ENCODE results near the gene CETP.

Gene CETP, protein sequence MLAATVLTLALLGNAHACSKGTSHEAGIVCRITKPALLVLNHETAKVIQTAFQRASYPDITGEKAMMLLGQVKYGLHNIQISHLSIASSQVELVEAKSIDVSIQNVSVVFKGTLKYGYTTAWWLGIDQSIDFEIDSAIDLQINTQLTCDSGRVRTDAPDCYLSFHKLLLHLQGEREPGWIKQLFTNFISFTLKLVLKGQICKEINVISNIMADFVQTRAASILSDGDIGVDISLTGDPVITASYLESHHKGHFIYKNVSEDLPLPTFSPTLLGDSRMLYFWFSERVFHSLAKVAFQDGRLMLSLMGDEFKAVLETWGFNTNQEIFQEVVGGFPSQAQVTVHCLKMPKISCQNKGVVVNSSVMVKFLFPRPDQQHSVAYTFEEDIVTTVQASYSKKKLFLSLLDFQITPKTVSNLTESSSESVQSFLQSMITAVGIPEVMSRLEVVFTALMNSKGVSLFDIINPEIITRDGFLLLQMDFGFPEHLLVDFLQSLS

DNA sequence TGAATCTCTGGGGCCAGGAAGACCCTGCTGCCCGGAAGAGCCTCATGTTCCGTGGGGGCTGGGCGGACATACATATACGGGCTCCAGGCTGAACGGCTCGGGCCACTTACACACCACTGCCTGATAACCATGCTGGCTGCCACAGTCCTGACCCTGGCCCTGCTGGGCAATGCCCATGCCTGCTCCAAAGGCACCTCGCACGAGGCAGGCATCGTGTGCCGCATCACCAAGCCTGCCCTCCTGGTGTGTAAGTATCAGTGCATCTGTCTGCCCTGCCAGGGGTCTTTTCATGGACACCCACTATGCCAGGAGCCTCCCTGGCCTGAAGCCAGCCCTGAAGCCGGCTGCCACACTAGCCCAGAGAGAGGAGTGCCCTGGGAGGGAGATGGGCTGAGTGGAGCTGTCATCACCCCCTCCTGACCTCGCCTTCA is at the start of gene CETP:
CETP (plus strand) TSS at position 100 of the 431 bp plus-strand sequence; CDS start at position 130, 30 bp downstream.
- DNase-seq (ENCODE audit: low read depth): no peak

GRCh38 chr16:56912746-56913708 is 48.7 kb upstream of the CETP start:
- DNase-seq (ENCODE audit: low read depth): no peak

- DNase-seq (ENCODE audit: low read depth): no peak
Measured at GRCh38 chr16:56914896-56915295, 46.9 kb upstream of the CETP start.

- DNase-seq (ENCODE audit: low read depth): no peak
Measured at GRCh38 chr16:56915336-56916119, 46.2 kb upstream of the CETP start.

DNA sequence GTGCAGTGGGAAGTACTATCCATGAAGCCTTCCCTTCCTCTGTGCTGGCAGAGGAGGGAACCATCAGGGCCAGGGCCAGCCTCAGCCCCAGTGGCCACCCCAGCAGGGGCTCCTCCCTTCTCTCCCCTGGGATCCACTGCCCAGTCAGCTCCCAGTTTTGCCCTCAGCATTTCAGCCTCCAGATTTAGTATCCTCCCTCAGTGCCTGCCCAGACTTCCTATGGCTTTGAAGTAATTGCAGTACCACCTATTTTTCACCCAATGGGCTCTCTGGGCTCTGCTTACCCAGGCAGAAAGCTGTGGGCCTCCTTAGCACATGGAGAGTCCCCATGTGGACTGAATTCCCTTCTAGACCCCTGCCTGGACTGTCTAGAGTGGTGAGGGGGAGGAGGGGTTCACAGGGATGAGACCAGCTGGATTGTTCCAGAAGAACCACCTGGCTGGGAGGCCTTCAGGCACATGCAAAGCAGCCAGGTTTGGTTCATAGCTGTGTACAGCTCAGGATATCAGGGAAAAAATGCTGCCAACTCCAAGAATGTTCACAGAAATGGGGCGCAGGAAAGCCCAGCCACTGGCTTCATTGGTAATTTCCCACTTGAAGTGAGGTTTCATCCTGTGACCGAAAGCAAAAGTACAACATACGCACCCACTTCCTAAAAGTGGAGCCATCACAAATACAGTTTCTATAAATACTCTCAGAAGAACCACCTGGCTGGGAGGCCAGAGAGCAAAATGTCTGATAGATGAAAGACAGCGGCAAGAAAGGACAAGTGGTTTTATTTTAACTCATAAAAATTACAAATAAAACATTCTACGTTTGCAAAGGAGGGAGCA is 45.0 kb upstream of the CETP start:
- DNase-seq (ENCODE audit: low read depth): no peak

- DNase-seq (ENCODE audit: low read depth): no peak
Measured at GRCh38 chr16:56918467-56919012, 43.2 kb upstream of the CETP start.

GRCh38 chr16:56919099-56919800 is 42.5 kb upstream of the CETP start:
- DNase-seq (ENCODE audit: low read depth): no peak

- no peak for DNase-seq (ENCODE audit: low read depth)
Measured at GRCh38 chr16:56921571-56921970, 40.2 kb upstream of the CETP start.

- DNase-seq (ENCODE audit: low read depth): no peak
Measured at GRCh38 chr16:56923481-56924091, 38.2 kb upstream of the CETP start.

- no peak for DNase-seq (ENCODE audit: low read depth)
Measured at GRCh38 chr16:56927471-56927870, 34.3 kb upstream of the CETP start.

DNA sequence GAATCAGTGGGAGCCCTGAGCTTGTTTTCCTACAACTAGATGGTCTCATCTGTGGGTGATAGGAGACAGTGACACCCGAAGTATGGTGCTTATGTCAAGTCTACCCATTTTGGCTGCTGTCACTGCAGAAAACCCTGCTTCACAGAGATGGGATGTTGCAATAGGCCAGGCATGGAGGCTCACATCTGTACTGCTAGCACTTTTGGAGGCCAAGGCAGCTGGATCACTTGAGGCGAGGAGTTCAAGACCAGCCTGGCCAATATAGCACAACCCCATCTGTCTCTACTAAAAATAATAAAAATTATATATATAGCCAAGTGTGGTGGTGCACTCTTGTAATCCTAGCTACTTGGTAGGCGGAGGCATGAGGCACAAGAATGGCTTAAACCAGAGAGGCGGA is 32.1 kb upstream of the CETP start:
- DNase-seq (ENCODE audit: low read depth): no peak

DNA sequence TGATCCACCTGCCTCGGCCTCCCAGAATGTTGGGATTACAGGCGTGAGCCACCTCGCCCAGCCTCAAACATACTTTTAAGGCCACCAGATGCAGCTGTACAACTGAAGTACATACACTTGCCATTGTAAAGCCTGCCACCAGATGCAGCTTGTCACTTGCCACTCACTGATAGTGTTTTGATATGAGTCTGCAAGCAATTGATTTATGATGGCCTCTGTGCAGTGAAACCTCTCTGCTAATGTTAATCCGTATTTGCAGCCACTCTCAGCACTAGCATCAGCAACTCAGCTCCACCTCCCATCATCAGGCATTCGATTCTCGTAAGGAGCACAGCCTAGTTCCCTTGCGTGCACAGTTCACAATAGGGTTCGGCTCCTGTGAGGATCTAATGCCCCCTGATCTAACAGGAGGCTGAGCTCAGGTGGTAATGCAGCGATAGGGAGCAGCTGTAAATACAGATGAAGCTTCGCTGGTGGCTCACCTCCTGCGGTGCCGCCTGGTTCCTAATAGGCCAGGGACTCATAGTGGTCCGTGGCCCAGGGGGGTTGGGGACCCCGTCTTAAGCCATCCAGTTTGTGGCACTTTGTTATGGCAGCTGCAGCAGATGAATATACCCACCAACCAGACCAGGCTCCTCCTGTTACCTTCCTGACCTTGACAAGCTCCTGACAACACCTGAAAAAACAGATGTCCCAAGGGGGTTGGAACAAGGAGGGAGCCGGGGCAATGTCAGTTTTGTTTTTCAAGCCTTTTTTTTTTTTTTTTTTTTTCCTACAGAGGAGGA is 31.1 kb upstream of the CETP start:
- no peak for DNase-seq (ENCODE audit: low read depth)

- DNase-seq (ENCODE audit: low read depth): peak; percentile 7
Measured at GRCh38 chr16:56931271-56931891, 30.4 kb upstream of the CETP start.

DNA sequence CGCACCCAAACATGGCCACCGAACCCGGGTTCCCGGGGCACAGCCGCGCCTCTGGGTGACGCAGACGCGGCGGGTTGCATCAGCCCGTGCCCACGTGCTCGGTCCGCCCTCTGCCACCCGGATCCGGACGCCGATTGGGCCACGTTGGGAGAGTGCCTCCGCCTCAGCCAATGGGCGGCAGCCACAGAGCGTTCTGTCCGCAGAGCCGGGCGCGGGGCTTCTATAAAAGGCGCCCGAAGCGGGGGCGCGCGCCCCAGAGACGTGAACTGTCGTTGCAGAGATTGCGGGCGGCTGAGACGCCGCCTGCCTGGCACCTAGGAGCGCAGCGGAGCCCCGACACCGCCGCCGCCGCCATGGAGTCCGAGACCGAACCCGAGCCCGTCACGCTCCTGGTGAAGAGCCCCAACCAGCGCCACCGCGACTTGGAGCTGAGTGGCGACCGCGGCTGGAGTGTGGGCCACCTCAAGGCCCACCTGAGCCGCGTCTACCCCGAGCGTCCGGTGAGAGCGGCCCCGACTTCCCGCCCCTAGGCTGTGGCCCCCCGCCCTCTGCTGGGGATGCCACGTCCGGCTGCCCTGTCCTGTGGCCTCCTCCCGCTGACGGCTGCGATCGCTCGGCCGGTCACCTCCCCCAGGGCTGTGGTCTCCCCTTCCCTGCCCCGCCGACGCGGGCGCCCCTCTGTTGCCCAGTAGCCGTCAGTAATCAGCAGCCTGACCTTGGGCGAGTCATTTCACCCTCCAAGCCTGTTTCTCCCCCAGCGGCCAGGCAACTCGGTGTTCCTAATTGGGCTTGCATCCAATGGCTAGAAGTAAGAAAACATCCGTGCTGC is 29.6 kb upstream of the CETP start, which contains the start of gene HERPUD1:
HERPUD1 (plus strand) TSS at position 251 of the 829 bp plus-strand sequence; CDS start at position 354, 103 bp downstream.
- DNase-seq (ENCODE audit: low read depth): peak; percentile 97

- peak; percentile 9 for DNase-seq (ENCODE audit: low read depth)
Measured at GRCh38 chr16:56932721-56933619, 28.8 kb upstream of the CETP start.

Data from activated T-cell treated with anti-CD3 and anti-CD28 coated beads for 1 hour (primary cell).